Neuronal stem cell (in vitro differentiated cells): ENCODE data around the gene PWP1.

Experiments
- DNase-seq: peaks from one replicate; pipeline ENCODE4 v3.0.0-alpha.2; 2013; ENCODE audit warnings: low spot score
- H2AFZ ChIP-seq: one replicate; pipeline ENCODE4 v1.6.1; 2013; ENCODE audit warnings: mild to moderate bottlenecking, low read length, inconsistent platforms
- H2AK5ac ChIP-seq: 2 replicates; pipeline ENCODE4 v1.6.1; 2013; ENCODE audit warnings: low read depth, mild to moderate bottlenecking, inconsistent platforms, low read length, moderate library complexity, mixed read lengths
- H2BK120ac ChIP-seq: 2 replicates; pipeline ENCODE4 v1.6.1; 2013; ENCODE audit warnings: low read depth, mild to moderate bottlenecking, inconsistent platforms, low read length, moderate library complexity, mixed read lengths
- H2BK12ac ChIP-seq: one replicate; pipeline ENCODE4 v1.6.1; 2013; ENCODE audit warnings: low read length, inconsistent platforms
- H2BK15ac ChIP-seq: 2 replicates; pipeline ENCODE4 v1.6.1; 2013; ENCODE audit warnings: mild to moderate bottlenecking, low read length, inconsistent platforms, mixed read lengths
- H2BK5ac ChIP-seq: one replicate; pipeline ENCODE4 v1.6.1; 2013; ENCODE audit warnings: inconsistent platforms, mild to moderate bottlenecking, low read length, moderate library complexity
- H3K14ac ChIP-seq: one replicate; pipeline ENCODE4 v1.6.1; 2013; ENCODE audit warnings: low read length, inconsistent platforms
- H3K18ac ChIP-seq: 2 replicates; pipeline ENCODE4 v1.6.1; 2013; ENCODE audit warnings: low read length, inconsistent platforms
- H3K23ac ChIP-seq: 2 replicates; pipeline ENCODE4 v1.6.1; 2013; ENCODE audit warnings: low read depth, mild to moderate bottlenecking, mixed read lengths, low read length, inconsistent platforms; ENCODE audit not compliant: poor library complexity
- H3K27ac ChIP-seq: replicated peaks from 3 replicates; pipeline ENCODE4 v1.5.1; 2013; ENCODE audit warnings: low read length, inconsistent platforms
- H3K27me3 ChIP-seq, 3 experiments: 2 replicates each; pipeline ENCODE4 v1.6.1; 2013; ENCODE audit warnings: low read length in 3 of 3, mild to moderate bottlenecking in 2 of 3, inconsistent platforms in 1 of 3, low read depth in 1 of 3, mixed read lengths in 1 of 3, moderate library complexity in 1 of 3; ENCODE audit not compliant: control insufficient read depth in 3 of 3, insufficient read depth in 3 of 3
- H3K36me3 ChIP-seq, 2 donors: replicated peaks in 1 of 2; 2 replicates each; pipeline ENCODE4 v1.6.1; 2013; ENCODE audit warnings: low read length in 2 of 2; ENCODE audit not compliant: control insufficient read depth in 2 of 2, insufficient read depth in 2 of 2
- H3K4ac ChIP-seq: 2 replicates; pipeline ENCODE4 v1.6.1; 2013; ENCODE audit warnings: inconsistent platforms, mild to moderate bottlenecking, low read length, moderate library complexity
- H3K4me1 ChIP-seq, 2 donors: 1 replicate in 1 of 2; 2 replicates in 1 of 2; pipeline ENCODE4 v1.6.1; 2013; ENCODE audit warnings: low read length in 2 of 2, low read depth in 1 of 2; ENCODE audit not compliant: control insufficient read depth in 2 of 2, insufficient read depth in 1 of 2
- H3K4me2 ChIP-seq: one replicate; pipeline ENCODE4 v1.6.1; 2013; ENCODE audit warnings: mild to moderate bottlenecking, low read length, inconsistent platforms; ENCODE audit not compliant: insufficient read depth, poor library complexity, severe bottlenecking
- H3K4me3 ChIP-seq, 2 donors: 2 replicates each; pipeline ENCODE4 v1.5.1; 2013; ENCODE audit warnings: low read length in 2 of 2, mild to moderate bottlenecking in 2 of 2, inconsistent platforms in 1 of 2, moderate library complexity in 1 of 2
- H3K79me1 ChIP-seq: one replicate; pipeline ENCODE4 v1.6.1; 2013; ENCODE audit warnings: low read depth, mild to moderate bottlenecking, inconsistent platforms, low read length, moderate library complexity
- H3K9ac ChIP-seq: one replicate; pipeline ENCODE4 v1.6.1; 2013; ENCODE audit warnings: mild to moderate bottlenecking, low read depth, low read length, inconsistent platforms; ENCODE audit not compliant: poor library complexity
- H3K9me3 ChIP-seq, 2 donors: replicated peaks in 1 of 2; 2 replicates each; pipeline versions ENCODE3 to v1.6.1; 2013; ENCODE audit warnings: low read length in 2 of 2, mild to moderate bottlenecking in 2 of 2, inconsistent platforms in 1 of 2, low read depth in 1 of 2, mixed read lengths in 1 of 2, moderate library complexity in 1 of 2; ENCODE audit not compliant: control insufficient read depth in 2 of 2, insufficient read depth in 1 of 2
- H4K8ac ChIP-seq: one replicate; pipeline ENCODE4 v1.6.1; 2013; ENCODE audit warnings: low read depth, mild to moderate bottlenecking, inconsistent platforms, low read length, moderate library complexity
- H4K91ac ChIP-seq: one replicate; pipeline ENCODE4 v1.6.1; 2013; ENCODE audit warnings: low read length, low read depth, mild to moderate bottlenecking, inconsistent platforms; ENCODE audit not compliant: poor library complexity
- WGBS, 2 donors: extraction: QIAGEN DNeasy Blood & Tissue Kit; methylation state at CpG; one replicate each; pipeline ENCODE4 v1.1.7; 2013; ENCODE audit warnings: missing lambda C conversion rate in 2 of 2, mixed read lengths in 1 of 2; ENCODE audit not compliant: insufficient read length in 2 of 2, insufficient replicate concordance in 1 of 2; ENCODE audit errors: extremely low coverage in 2 of 2; 5-methylcytosine and 5-hydroxymethylcytosine counted together

Gene PWP1

DNA sequence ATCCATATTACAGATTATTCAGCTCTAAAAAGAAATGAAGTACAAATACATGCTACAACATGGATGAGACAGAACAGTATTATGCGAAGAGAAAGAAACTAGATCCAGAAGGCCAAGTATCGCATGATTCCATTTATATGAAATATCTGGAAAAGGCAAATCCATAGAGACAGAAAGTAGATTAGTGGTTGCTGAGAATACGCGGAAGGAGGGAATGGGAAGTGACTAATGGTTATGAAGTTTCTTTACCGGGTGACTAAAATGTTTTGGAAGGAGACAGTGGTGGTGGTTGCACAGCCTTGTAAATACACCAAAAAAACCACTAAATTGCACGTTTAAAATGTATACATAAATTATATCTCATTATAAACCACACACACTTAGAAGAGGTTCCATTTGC lies 62.9 kb downstream of the PWP1 start:
- Histone ChIP-seq H2AFZ (no peak overlapping the region), H3K9ac (no peak overlapping the region), H3K9me3 (peaks cover 0 to 2% of the 10 kb centered on the region in 2 donors), H3K27me3 (peaks cover 0 to 2% (median 0%) of the 10 kb centered on the region in 3 experiments), H2BK15ac (no peak overlapping the region), H2BK12ac (no peak overlapping the region), H3K4me1 (peaks cover 3 to 5% of the 10 kb centered on the region in 2 donors), H3K14ac (no peak overlapping the region), H3K27ac (no peak overlapping the region), H3K36me3 (peaks cover 26 to 100% of the 10 kb centered on the region in 2 donors), H2BK5ac (no peak overlapping the region), H2AK5ac (no peak overlapping the region), H4K91ac (no peak overlapping the region), H3K18ac (no peak overlapping the region), H2BK120ac (no peak overlapping the region), H3K4me3 (no peak overlapping the region), H4K8ac (no peak overlapping the region), H3K23ac (no peak overlapping the region), H3K79me1 (peaks cover 4% of the 10 kb centered on the region), H3K4me2 (no peak overlapping the region), H3K4ac (no peak overlapping the region)
- WGBS, 2 donors = no CpG with 5 or more reads among the region's 6 CpGs
- DNase-seq = no peak

DNA sequence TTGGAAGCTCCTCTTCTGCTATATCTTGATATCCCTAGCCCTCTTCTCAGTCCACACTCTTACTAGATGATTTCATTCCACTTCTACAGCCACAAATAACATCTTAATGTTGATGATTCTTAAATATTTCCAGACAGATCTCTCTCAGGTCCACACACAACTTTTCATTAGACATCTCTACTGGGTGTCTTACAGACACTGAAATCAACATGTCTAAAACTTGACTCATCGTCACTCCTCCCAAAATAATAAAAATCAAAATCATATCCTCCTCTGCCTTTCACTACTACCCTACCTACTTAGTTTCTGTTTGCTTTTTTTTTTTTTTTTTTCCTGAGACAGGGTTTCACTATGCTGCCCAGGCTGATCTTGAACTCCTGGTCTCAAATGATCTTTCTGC lies 63.5 kb downstream of the PWP1 start:
- Histone ChIP-seq H3K9me3 (peaks cover 0 to 2% of the 10 kb centered on the region in 2 donors), H2BK5ac (no peak overlapping the region), H3K36me3 (peaks cover 28 to 100% of the 10 kb centered on the region in 2 donors), H4K91ac (no peak overlapping the region), H3K4me1 (peaks cover 3 to 5% of the 10 kb centered on the region in 2 donors), H3K4me2 (no peak overlapping the region), H4K8ac (no peak overlapping the region), H2AFZ (no peak overlapping the region), H2BK12ac (no peak overlapping the region), H3K4ac (no peak overlapping the region), H3K18ac (no peak overlapping the region), H3K27me3 (peaks cover 0 to 2% (median 0%) of the 10 kb centered on the region in 3 experiments), H3K14ac (no peak overlapping the region), H3K79me1 (peaks cover 4% of the 10 kb centered on the region), H3K27ac (no peak overlapping the region), H3K9ac (no peak overlapping the region), H2AK5ac (no peak overlapping the region), H3K4me3 (no peak overlapping the region), H3K23ac (no peak overlapping the region), H2BK120ac (no peak overlapping the region), H2BK15ac (no peak overlapping the region)
- WGBS, 2 donors = 100% methylated on average over 1 of the region's 1 CpG
- no peak for DNase-seq

DNA sequence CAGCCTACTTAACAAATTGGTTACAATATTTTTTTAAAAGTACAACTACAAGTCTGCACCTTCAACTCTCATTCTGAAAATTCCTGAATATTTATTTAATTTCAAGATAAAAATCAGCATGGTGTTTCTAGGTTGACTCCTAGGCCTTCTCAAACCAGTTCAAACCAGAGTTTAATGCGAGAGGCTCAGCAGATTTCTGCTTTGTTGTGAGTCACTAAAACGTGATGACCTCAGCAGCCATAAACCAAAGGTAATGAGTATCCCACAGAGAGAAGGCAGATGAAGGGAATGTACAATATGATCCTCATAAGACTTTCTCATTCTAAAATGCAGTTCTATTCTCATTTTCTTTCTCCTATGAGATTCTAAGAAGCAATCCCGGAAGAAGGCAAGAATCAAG lies 73.8 kb downstream of the PWP1 start:
- peaks cover 3 to 10% of the 10 kb centered on the region in 2 donors for H3K4me1 ChIP-seq
- no peak overlapping the region for H4K91ac ChIP-seq
- H3K4ac ChIP-seq = no peak overlapping the region
- H3K9ac ChIP-seq = no peak overlapping the region
- H2BK5ac ChIP-seq = no peak overlapping the region
- H3K9me3 ChIP-seq = no peaks in the 10 kb centered on the region
- no CpG with 5 or more reads among the region's 3 CpGs for WGBS, 2 donors
- H2BK15ac ChIP-seq = no peak overlapping the region
- no peak overlapping the region for H2AFZ ChIP-seq
- H2BK120ac ChIP-seq = no peak overlapping the region
- H3K36me3 ChIP-seq = peaks cover 15 to 49% of the 10 kb centered on the region in 2 donors
- H3K14ac ChIP-seq = no peak overlapping the region
- no peak overlapping the region for H2AK5ac ChIP-seq
- no peak overlapping the region for H4K8ac ChIP-seq
- H3K23ac ChIP-seq = no peak overlapping the region
- peak overlapping the region in 1 of 2 donors; percentile 65 for H3K4me3 ChIP-seq
- H3K27ac ChIP-seq = no peak overlapping the region
- no peak overlapping the region for H3K4me2 ChIP-seq
- DNase-seq = no peak
- H3K79me1 ChIP-seq = no peaks in the 10 kb centered on the region
- no peak overlapping the region for H3K18ac ChIP-seq
- H3K27me3 ChIP-seq = peaks cover 0 to 4% (median 0%) of the 10 kb centered on the region in 3 experiments
- H2BK12ac ChIP-seq = no peak overlapping the region

DNA sequence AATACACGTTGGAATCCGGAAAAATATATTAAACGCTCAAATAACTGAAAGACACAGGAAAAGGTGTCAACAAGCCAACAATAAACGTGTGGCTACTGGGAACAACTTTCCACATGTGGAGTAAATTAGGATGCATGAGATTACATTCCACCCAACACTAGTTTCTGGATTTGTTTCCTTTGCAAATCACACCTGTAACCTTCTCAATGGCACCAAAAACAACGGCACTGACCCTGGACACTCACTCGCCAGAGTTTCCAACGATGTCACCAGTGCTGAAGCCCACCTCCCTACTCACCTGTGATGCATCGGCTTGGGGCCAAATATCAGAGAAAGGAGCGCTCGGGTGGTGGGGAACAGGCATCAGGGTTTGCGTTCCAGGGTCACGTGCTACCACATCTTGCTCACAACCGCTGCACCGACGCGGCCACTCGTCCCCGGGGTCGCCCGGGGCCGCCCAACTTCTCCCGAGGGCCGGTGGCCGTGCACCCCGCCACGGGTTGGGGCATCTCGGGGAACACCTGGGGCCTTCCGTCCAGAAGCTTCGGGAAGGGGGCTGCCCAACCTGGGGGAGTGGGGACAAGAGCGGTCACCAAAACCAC lies 74.7 kb downstream of the PWP1 start:
- Histone ChIP-seq H3K4me2 (peak overlapping the region; percentile 87), H3K14ac (no peak overlapping the region), H2BK5ac (no peak overlapping the region), H2AK5ac (peak overlapping the region; percentile 42), H3K4ac (no peak overlapping the region), H2BK15ac (no peak overlapping the region), H3K36me3 (peaks cover 11 to 40% of the 10 kb centered on the region in 2 donors), H4K91ac (no peak overlapping the region), H3K4me3 (peak overlapping the region; percentile 65 to 97), H3K4me1 (peaks cover 3 to 10% of the 10 kb centered on the region in 2 donors), H3K9ac (peak overlapping the region; percentile 91), H3K79me1 (no peaks in the 10 kb centered on the region), H2BK12ac (no peak overlapping the region), H3K27ac (no peak overlapping the region), H2AFZ (peak overlapping the region; percentile 99), H4K8ac (no peak overlapping the region), H3K27me3 (peaks cover 0 to 13% (median 0%) of the 10 kb centered on the region in 3 experiments), H3K23ac (peak overlapping the region; percentile 0), H2BK120ac (no peak overlapping the region), H3K18ac (peak overlapping the region; percentile 88), H3K9me3 (no peaks in the 10 kb centered on the region)
- peak; percentile 17 for DNase-seq
- no CpG with 5 or more reads among the region's 30 CpGs for WGBS, 2 donors
